Left colon (tissue), 2 donors: Measurements from ENCODE around the gene LEUTX. TPM values are rescaled to one million over a fixed set of nuclear protein-coding genes. Genes with fewer than 3 reads are reported as not detected.
"Not testable (repeated sequence)": the region's sequence is repeated elsewhere in the genome, so short reads cannot be mapped to it uniquely, and the experiment has no call there.

Experiments used
- ATAC-seq: fragments of 200-7000 bp; cut with Tn5 transposase; one replicate; pipeline ENCODE4 v1.9.1; 2020; ENCODE audit warnings: mild to moderate bottlenecking, moderate library complexity
- DNase-seq, 2 donors: peaks; one replicate each; pipeline ENCODE4 v3.0.0-alpha.2; 2020
- intact Hi-C, 2 donors: fragments of 100-400 bp; cut with DNase I in 1 of 2; cut with micrococcal nuclease in 1 of 2; formaldehyde crosslinking; loops; one replicate each; pipeline versions ENCODE4 v1.11.2 to v1.14.0; 2022; cut with DNase I, micrococcal nuclease
- total RNA-seq, 2 donors: library from RNA; stranded (reverse); fragmentation: NEBNext Ultra II Directional; extraction: Animal tissue kit (Norgen Biotek cat#: 25700); gene quantifications; one replicate each; pipeline ENCODE4 v1.2.1, GENCODE V29; 2021
- donor health status: DM: no; HTN: no; CAD: no.
- donor health status: DM: yes; HTN: yes; CAD: no.

The LEUTX gene
- total RNA-seq, 2 donors from 2014 or later: not detected

- ATAC-seq (no peak), DNase-seq (peak in 1 of 2 donors; percentile 66)
- intact Hi-C loops: no loop called here
Measured at GRCh38 chr19:39765091-39766076, 13.3 kb upstream of the LEUTX start.

- no peak for ATAC-seq
- intact Hi-C loops: no loop called here
- no peak for DNase-seq
Measured at GRCh38 chr19:39768334-39768733, 10.3 kb upstream of the LEUTX start.

DNA sequence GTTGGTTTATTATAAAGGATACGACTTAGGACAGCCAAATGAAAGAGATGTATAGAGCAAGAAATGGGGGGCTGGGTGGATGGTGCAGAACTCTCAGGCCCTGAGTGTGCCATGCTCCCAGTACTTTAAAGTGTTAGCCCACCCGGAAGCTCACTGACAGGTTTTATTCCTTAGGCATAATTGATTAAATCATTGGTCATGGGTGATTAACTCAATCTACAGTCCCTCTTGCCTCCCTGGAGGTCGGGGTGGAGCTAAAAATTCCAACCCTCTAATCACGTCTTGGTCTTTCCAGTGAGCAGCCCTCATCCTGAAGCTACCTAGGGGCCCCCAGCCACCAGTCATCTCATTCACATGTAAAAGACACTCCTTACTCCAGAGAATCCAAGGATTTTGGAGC lies 9.9 kb upstream of the LEUTX start:
- intact Hi-C loops: no loop called here
- ATAC-seq (no peak), DNase-seq (no peak)

GRCh38 chr19:39780894-39781293 lies 2.2 kb downstream of the LEUTX start:
- ATAC-seq: no peak
- intact Hi-C loops: no loop called here
- DNase-seq: no peak

DNA sequence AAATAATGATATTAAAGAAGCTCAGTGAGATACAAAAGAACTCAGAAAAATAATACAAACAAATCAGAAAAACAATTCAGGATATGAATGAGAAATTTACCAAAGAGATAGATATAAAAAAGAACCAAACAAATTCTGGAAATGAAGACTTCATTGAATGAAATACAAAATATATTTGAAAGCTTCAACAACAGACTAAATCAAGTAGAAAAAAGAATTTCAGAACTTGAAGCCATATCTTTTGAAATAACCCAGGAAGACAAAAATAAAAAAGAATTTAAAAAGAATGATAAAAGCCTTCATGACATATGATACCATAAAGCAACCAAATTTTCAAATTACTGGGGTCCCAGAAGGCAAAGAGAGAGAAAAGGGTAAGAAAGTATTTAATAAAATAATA lies 9.6 kb downstream of the LEUTX start:
- no peak for ATAC-seq
- intact Hi-C loops: no loop called here
- DNase-seq: no peak

GRCh38 chr19:39792999-39793546 lies 14.4 kb downstream of the LEUTX start:
- DNase-seq (peak; percentile 32 to 80), ATAC-seq (peak; percentile 97)
- intact Hi-C loops: no loop called here

- ATAC-seq: no peak
- DNase-seq: no peak
- intact Hi-C loops: no loop called here
Measured at GRCh38 chr19:39795001-39795400, 16.3 kb downstream of the LEUTX start.

- ATAC-seq: no peak
- intact Hi-C loops: no loop called here
- DNase-seq: no peak
Measured at GRCh38 chr19:39796000-39796498, 17.4 kb downstream of the LEUTX start.

DNA sequence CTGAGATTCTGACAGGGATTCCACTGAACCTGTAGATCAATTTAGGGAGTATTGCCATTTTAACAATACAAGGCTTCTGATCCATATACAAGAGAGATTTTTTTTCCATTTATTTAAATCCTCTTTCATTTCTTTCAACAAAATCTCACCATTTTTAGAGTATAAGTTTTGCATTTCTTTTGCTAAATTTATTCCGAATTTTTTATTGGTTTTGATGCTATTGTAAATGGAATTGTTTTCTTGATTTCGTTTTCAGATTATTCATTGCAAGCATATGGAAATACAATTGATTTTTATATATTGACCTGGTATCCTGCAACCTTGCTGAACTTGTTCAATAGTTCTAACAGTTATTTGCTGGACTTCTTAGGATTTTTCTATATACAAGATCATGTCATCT lies 18.4 kb downstream of the LEUTX start:
- intact Hi-C loops: no loop called here
- ATAC-seq (no peak), DNase-seq (no peak)

DNA sequence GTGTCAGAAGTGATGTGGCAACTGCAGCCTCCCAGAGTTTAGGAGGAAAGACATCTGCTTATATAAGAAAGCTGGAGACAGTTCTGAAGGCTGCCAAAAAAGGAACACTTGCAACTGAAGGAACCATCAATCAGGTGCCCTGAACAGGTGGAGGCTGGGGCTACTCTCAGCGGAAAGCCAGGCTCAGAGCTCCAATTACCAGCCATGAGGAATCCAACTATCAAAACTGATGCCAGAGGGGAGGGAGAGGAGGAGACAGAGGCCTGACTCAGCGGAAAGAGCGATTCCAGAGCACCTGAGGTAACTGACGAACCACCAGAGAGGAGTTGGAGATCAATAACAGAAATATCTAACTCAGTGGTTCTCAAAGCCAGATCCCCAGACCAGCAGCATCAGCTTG lies 24.3 kb downstream of the LEUTX start:
- ATAC-seq: no peak
- intact Hi-C loops: no loop called here

GRCh38 chr19:39805104-39805503 lies 26.4 kb downstream of the LEUTX start:
- no peak for DNase-seq
- intact Hi-C loops: no loop called here
- no peak for ATAC-seq

More for the DNA sequence above, 24.3 kb downstream of the LEUTX start:
- DNase-seq: no peak

- no peak for DNase-seq
- ATAC-seq: no peak
- intact Hi-C loops: no loop called here
Measured at GRCh38 chr19:39807846-39808364, 29.3 kb downstream of the LEUTX start.

DNA sequence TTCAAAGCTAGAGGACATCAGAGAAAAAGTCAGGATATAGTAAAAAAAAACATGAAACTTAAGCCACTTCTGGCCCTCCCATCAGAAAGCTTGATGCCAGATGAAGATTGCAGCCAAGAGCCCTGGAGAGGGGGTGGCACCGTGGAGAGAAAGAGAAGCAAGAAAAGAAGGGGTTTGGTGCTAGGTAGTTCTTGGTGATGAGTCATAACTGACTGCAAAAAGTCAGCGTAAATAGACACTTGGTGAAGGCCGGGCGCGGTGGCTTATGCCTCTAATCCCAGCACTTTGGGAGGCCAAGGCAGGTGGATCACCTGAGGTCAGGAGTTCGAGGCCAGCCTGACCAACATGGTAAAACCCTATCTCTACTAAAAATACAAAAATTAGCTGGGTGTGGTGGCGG lies 30.0 kb downstream of the LEUTX start:
- DNase-seq, intact Hi-C loops, ATAC-seq: not testable (repeated sequence)

DNA sequence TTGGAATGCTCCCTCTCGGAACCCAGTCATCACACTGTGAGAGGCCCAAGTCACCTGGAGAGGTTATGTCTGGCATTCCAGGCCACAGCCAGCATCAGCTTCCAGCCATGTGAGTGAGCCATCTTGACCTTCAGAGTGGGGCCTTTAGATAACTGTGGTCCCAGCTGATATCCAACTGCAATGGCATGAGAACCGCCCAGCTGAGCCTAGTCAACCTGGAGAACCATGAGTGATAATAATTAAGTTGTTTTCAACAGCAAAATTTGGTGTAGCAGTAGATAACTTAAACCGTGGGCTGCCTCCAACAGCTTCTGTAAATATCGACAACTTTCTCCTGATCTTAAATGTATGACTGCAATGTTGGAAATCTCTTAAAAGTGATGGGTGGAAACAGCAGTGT lies 30.7 kb downstream of the LEUTX start:
- DNase-seq (no peak), ATAC-seq (no peak)
- intact Hi-C loops: no loop called here

DNA sequence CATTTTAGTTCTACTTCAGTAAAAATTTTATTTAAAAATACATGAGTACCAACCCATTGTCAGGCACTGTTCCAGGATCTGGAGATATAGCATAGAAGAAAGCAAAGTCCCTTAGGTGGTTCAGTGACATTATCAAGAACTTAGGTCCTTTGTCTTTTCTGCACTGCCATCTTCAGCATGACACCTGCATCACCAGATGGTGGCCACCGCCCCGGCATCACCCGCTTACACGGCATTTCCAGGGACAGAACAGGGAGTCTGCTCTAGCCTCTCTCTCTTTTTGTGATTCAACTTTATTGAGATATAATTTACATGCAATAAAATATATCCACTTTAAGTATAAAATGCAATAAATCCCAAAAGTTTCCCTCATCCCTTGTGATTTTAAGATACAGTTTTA lies 31.8 kb downstream of the LEUTX start:
- ATAC-seq: no peak
- intact Hi-C loops: no loop called here
- DNase-seq: no peak

DNA sequence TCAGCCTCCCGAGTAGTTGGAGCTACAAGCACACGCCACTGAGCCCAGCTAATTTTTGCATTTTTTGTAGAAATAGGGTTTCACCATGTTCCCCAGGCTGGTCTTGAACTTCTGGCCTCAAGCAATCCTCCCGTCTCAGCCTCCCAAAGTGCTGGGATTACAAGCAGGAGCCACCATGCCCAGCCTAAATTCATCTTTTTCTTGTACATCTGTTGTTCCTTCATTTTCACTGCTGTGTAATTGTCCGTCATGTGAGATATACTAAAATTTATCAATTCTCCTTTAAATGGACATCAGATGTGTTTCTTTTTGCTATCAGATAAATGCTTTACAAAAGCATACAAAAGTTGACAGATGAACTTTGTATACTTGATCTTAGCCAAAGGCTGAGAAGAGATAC lies 32.4 kb downstream of the LEUTX start:
- DNase-seq (no peak), ATAC-seq (no peak)
- intact Hi-C loops: no loop called here

- no peak for DNase-seq
- ATAC-seq: no peak
- intact Hi-C loops: no loop called here
Measured at GRCh38 chr19:39813264-39813993, 34.8 kb downstream of the LEUTX start.

DNA sequence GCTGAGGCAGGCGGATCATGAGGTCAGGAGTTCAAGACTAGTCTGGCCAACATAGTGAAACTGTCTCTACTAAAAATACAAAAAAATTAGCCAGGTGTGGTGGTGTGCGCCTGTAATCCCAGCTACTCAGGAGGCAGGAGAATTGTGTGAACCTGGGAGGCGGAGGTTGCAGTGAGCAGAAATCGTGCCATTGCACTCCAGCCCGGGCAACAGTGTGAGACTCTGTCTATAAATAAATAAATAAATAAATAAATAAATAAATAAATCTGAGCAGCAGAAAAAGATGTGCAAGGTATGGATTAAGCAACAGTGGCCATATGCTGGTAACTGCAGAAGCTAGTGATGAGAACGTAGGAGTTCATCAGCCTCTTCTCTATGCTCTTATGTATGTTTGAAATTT lies 35.5 kb downstream of the LEUTX start:
- ATAC-seq, DNase-seq, intact Hi-C loops: not testable (repeated sequence)

GRCh38 chr19:39814595-39814994 lies 35.9 kb downstream of the LEUTX start:
- ATAC-seq (no peak), DNase-seq (no peak)
- intact Hi-C loops: no loop called here
